A172 (cell line): ENCODE measurements around the gene PRG3. TPM values are rescaled to one million over a fixed set of nuclear protein-coding genes. Genes with fewer than 3 reads are reported as not detected.
A peak's percentile ranks its signal among the peaks of the same experiment; 100 is the strongest.

Source experiments
- DNase-seq: peaks from one replicate; pipeline ENCODE4 v3.0.0-alpha.2; 2015; ENCODE audit warnings: low spot score
- total RNA-seq: library from RNA; depleted of rRNA; stranded (reverse); fragments of >200 nt; shearing (Covaris generic); gene quantifications from 2 replicates; pipeline ENCODE4 v1.2.3, GENCODE V29; 2014; rRNA removed

The PRG3 gene
- not detected in 2 replicates for total RNA-seq

GRCh38 chr11:57380975-57381374 is at the start of gene PRG3:
Gene PRG3 (minus strand): TSS chr11:57381150. CDS start chr11:57380708, 442 bp downstream.
- no peak for DNase-seq

GRCh38 chr11:57429946-57430345 is 49.0 kb upstream of the PRG3 start:
- DNase-seq = no peak

GRCh38 chr11:57428643-57429042 is 47.7 kb upstream of the PRG3 start:
- no peak for DNase-seq

GRCh38 chr11:57427727-57428082 is 46.8 kb upstream of the PRG3 start:
- no peak for DNase-seq

GRCh38 chr11:57426929-57427726 is 46.2 kb upstream of the PRG3 start, which contains the start of gene SLC43A3:
Gene SLC43A3 (minus strand): TSS chr11:57427121. CDS start chr11:57426172, 949 bp downstream.
- peak; percentile 68 for DNase-seq

- no peak for DNase-seq
These were observed 45.5 kb upstream of the PRG3 start for GRCh38 chr11:57426439-57426928.

- no peak for DNase-seq
These were observed 44.9 kb upstream of the PRG3 start for GRCh38 chr11:57425565-57426438.

GRCh38 chr11:57424792-57425564 is 44.0 kb upstream of the PRG3 start:
- peak; percentile 94 for DNase-seq

GRCh38 chr11:57424137-57424791 is 43.3 kb upstream of the PRG3 start:
- DNase-seq = no peak

GRCh38 chr11:57422669-57423068 is 41.7 kb upstream of the PRG3 start:
- no peak for DNase-seq

GRCh38 chr11:57421805-57422204 is 40.9 kb upstream of the PRG3 start:
- DNase-seq = no peak

GRCh38 chr11:57421066-57421465 is 40.1 kb upstream of the PRG3 start:
- no peak for DNase-seq

GRCh38 chr11:57419146-57419545 is 38.2 kb upstream of the PRG3 start:
- DNase-seq = no peak

GRCh38 chr11:57418131-57418530 is 37.2 kb upstream of the PRG3 start:
- DNase-seq = no peak

GRCh38 chr11:57417056-57417455 is 36.1 kb upstream of the PRG3 start:
- no peak for DNase-seq

- DNase-seq = no peak
These were observed 35.5 kb upstream of the PRG3 start for GRCh38 chr11:57416436-57416835.

GRCh38 chr11:57414612-57415212 is 33.8 kb upstream of the PRG3 start:
- no peak for DNase-seq

GRCh38 chr11:57413681-57414080 is 32.7 kb upstream of the PRG3 start:
- DNase-seq = no peak

- no peak for DNase-seq
These were observed 29.3 kb upstream of the PRG3 start for GRCh38 chr11:57410287-57410686.

GRCh38 chr11:57409321-57410100 is 28.6 kb upstream of the PRG3 start:
- DNase-seq = no peak
